Measurements from ENCODE around the gene SERPINB5.
"Not testable (repeated sequence)": the region's sequence is repeated elsewhere in the genome, so short reads cannot be mapped to it uniquely, and the experiment has no call there.

Gene SERPINB5

DNA sequence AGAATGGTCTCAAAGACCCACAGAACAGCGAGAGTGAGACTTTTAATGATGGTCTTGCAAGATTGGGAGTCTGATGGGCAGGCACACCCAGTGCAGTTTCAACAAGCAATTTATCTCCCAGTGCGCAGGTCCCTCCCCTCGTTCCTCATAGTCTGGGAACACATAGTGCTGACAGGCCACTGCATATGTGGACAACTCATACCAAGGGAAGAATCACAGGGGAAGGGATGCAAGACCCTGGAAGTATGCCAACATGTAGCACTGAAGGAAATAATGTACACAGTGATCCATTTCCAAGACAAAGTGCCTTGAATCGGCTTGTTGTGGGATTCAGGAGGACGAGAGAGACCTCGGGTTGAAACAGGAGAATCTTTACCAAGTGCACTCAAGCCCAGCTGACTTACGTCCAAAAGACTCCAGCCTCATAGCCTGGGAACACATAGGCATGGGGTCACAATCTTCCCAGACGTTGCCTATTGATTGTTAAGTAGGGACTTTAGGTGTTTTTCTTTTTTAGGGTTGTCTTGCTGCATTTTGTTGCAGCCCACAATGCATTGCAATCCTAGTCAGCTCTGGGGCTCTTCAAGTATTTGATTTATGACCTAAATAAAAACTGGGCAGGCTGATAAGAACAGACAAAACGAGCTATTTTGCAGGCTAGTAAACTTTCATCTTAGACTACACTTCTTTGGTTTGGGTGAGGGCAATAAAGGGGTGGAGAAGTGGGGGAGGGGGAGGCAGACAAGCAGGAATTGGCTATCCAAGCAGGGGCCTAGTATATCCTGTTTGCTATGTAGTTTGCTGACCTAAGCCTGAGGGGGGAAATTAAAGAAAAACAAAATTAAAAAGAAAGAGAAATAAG is 24.7 kb upstream of the SERPINB5 start:
- no peak for DNase-seq
- TF ChIP-seq POLR2A (IDR thresholded peaks at IDR 0.05; ENCODE audit: low read length): no peak
- no peak for TF ChIP-seq GATA1 (IDR thresholded peaks at IDR 0.05; ENCODE audit: low read depth, low read length)

DNA sequence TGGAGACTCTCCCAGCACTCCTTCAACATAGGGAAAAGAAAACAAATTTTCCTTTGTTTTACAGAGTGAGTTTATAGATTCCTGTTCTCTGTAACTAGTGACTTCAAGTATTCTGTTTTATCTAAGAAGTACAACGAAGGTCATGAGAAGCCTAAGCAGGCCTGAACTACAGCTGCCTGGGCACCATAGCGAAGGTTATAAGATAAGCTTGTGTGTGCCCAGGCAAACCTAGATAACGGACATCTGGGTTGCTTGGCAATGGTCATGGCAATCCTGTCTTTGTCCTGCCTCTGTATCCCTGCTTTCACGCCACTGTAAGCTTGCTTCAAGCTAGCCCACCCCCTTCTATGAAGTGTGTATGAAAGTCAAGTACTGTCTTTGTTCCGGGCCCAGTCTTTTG is 24.0 kb upstream of the SERPINB5 start:
- DNase-seq: not testable (repeated sequence)

DNA sequence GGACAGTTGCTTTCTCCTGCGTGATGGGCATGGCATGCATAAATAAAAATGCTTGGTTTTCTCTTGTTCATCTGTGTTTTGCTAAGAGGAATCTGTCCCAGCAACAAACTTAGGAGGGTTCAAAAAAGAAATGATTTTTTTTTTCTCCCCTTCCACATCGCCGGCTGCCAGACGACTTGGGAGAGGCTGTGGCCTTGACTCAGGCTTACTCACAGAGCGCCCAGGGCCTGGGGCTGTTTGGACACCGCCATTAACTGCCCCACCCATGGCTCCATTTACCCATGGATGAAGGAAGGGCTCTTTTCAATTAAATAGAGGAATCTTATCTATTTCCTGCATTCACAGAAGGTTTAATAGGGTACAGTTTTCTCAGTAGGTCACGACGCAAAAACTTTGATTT is 22.3 kb upstream of the SERPINB5 start:
- DNase-seq: no peak
- TF ChIP-seq GATA1 (IDR thresholded peaks at IDR 0.05; ENCODE audit: low read depth, low read length): no peak
- TF ChIP-seq POLR2A (IDR thresholded peaks at IDR 0.05; ENCODE audit: low read length): no peak

DNA sequence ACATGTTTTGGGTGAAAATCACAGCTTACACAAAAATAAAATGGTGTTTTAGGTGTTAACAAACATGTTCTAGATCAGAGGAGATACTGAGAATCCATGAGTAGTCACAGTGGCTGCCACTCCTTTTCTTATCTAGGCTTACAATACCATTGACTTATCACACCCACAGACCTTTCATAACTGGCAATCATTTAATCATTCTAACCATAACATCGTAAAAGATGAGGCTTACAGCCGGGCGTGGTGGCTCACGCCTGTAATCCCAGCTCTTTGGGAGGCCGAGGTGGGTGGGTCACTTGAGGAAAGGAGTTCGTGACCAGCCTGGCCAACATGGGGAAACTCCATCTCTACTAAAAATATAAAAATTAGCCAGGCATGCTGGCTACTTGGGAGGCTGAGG is 18.8 kb upstream of the SERPINB5 start:
- no peak for TF ChIP-seq GATA1 (IDR thresholded peaks at IDR 0.05; ENCODE audit: low read depth, low read length)
- no peak for TF ChIP-seq POLR2A (IDR thresholded peaks at IDR 0.05; ENCODE audit: low read length)
- DNase-seq: peak in 1 of 2 experiments; percentile 16

DNA sequence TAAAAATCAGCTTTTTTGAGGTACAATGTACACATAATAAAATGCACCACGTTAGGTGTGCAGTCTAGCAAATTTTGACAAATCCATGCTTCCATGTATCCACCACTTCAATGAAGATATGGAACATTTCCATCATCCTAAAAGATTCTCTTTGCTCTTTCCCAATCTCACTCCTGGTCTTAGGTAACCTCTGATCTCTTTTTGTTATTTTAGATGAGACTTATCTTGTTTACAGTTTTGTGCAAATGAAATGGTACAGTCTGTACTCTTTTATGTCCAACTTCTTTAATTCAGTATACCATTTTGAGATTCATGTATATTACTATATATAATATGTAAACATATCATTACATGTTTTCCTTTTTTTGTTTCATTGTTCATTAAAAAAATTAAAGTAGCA is 16.3 kb upstream of the SERPINB5 start:
- TF ChIP-seq GATA1 (IDR thresholded peaks at IDR 0.05; ENCODE audit: low read depth, low read length) (no peak), POLR2A (IDR thresholded peaks at IDR 0.05; ENCODE audit: low read length) (no peak)
- no peak for DNase-seq

DNA sequence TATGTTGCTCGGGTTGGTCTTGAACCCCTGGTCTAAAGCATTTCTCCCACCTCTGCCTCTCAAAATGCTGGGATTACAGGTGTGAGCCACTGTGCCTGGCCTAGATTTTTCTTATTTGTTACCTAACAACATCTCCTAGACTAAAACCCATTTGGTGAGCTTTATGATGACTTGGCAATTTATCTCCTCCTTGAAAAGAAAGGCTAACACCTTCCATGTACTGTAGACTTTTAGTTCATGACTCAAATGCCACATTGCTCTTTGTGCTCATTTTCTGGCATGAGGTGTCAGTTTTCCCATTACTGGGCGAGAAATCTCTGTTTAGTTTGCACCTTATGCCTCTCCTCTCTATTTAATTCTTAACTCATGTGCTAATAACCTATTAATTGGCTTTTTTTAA is 12.3 kb upstream of the SERPINB5 start:
- TF ChIP-seq GATA1 (IDR thresholded peaks at IDR 0.05; ENCODE audit: low read depth, low read length) (no peak), POLR2A (IDR thresholded peaks at IDR 0.05; ENCODE audit: low read length) (no peak)
- no peak for DNase-seq

DNA sequence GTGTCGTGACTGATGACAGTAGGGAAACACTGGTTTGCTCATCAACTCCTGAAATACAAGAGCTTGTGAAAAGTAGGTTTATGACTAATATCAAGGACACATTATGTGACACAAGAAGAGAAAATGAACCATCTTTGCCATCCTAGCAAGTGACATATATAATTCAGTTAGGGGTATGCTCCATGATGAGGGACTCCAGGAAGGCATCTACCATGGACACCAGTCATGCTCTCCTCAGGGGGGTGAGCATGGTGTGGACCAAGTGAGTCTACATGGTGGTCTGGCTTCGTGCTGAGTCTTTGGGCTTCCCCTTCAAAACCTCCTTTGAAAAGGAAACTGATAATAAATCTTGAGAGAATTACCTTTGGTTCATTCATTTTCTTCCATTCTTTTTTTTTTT is 11.7 kb upstream of the SERPINB5 start:
- TF ChIP-seq POLR2A (IDR thresholded peaks at IDR 0.05; ENCODE audit: low read length) (no peak), GATA1 (IDR thresholded peaks at IDR 0.05; ENCODE audit: low read depth, low read length) (no peak)

DNA sequence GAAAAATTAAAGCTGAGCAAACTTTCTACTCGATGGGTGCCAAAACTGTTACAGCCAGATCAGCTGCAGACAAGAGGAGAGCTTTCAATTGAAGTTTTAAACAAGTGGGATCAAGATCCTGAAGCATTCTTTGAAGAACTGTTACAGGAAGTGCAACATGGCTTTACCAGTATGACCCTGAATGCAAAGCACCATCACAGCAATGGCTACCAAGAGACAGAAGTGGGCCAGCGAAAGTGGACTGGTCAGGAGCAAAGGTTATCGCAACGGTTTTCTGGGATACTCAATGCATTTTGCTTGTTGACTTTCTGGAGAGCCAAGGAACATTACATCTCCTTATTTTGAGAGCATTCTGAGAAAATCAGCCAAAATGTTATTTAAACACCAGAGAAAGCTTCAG is 9.1 kb upstream of the SERPINB5 start:
- no peak for DNase-seq

More for the DNA sequence above, 11.7 kb upstream of the SERPINB5 start:
- no peak for DNase-seq

DNA sequence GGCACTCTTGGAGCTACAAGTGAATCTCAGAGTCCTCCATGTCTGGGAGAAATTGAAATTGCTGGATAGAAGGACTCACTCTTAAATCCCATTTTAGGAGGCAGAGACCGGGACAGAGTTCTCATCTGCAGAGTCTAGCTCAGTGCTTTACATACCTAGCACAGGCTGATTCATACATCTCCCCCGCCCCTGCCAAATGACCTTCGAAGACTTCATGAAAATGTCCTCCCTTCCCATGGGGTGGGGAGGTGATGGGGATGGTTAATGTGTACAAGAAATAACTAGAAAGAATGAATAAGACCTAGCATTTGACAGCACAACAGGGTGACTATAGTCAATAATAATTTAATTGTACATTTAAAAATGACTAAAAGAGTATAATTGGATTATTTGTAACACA is 8.2 kb upstream of the SERPINB5 start:
- no peak for TF ChIP-seq GATA1 (IDR thresholded peaks at IDR 0.05; ENCODE audit: low read depth, low read length)
- TF ChIP-seq POLR2A (IDR thresholded peaks at IDR 0.05; ENCODE audit: low read length): no peak
- no peak for DNase-seq

More for the DNA sequence above, 9.1 kb upstream of the SERPINB5 start:
- TF ChIP-seq GATA1 (IDR thresholded peaks at IDR 0.05; ENCODE audit: low read depth, low read length) (no peak), POLR2A (IDR thresholded peaks at IDR 0.05; ENCODE audit: low read length) (no peak)

DNA sequence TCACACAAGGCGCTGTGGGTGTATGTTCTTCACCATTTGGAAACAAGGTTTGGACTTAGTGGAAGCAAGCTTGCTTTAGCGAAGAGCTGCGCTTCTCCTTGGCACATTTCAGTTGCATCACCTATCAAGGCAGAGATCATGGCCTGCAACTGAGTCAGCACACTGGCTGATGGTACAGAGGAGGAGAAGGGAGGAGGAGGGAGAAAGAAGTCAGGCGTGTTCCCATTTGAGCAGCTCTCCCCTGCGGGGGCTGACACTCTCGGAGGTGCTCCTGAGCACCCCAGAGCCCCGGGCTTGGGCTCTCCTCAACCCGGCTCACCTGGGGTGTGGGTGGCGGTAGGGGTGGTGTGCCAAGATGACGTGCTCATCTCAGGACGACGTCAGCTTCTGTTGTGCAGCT is 6.0 kb upstream of the SERPINB5 start:
- no peak for DNase-seq
- TF ChIP-seq POLR2A (IDR thresholded peaks at IDR 0.05; ENCODE audit: low read length): no peak
- TF ChIP-seq GATA1 (IDR thresholded peaks at IDR 0.05; ENCODE audit: low read depth, low read length): no peak

DNA sequence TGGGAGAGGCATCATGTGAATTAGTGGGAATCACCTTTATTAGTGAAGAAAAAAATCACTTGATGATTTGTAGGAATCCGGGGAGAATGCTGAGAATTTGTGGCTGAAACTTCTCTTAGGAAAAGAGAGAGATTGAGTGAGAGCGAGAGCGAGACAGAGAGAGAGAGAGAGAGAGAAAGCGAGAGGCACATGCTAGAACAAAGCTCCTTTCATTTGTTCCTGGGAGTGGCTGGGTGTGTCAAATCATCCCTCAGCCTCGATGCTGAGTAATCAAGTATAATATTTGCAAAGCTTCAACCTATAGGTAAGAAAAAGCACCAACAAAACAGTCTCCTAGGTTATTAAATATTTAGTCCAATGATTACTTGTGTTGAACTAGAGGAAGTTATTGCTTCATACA is 4.4 kb upstream of the SERPINB5 start:
- DNase-seq: no peak
- TF ChIP-seq GATA1 (IDR thresholded peaks at IDR 0.05; ENCODE audit: low read depth, low read length) (no peak), POLR2A (IDR thresholded peaks at IDR 0.05; ENCODE audit: low read length) (no peak)

DNA sequence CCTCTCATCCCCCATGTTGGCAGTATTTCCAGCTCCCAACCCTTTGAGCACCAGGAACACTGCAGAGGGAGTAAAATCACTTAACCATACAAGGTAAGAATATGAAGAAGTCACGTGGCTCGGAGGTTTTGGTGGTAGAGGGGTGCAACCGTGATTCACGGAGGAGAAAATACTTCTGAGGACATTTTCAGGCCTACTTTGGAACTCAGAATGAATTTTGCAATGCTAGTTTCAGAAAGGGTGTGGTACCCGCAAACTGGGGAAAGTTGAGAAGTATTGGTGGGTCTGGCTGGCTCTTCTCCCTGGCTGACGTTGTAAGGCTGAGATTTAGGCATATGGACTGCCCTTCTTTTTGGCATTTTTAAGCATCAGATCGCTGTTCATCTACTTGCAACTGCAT is 442 bp downstream of the SERPINB5 start:
- DNase-seq: no peak
- TF ChIP-seq POLR2A (IDR thresholded peaks at IDR 0.05; ENCODE audit: low read length) (no peak), GATA1 (IDR thresholded peaks at IDR 0.05; ENCODE audit: low read depth, low read length) (no peak)

DNA sequence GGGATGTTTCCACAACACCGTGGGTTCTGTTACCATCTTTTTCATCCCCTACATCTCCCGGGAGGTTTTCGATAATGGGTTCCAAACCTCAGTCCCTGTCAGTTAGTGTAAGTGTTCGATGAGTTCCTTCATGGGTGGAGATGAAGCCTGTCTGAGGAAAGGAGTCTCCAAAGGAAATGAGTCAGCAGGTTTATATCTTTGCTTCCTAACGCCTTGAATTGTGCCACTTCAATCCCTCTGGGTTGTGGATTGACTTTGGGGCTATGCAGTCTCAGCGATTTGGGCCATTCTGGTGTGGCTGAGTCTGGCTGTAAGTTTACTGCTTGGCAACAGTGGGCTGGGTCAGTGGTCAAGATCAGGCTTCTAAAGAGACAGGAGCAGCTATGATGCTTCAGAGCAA is 1.2 kb downstream of the SERPINB5 start:
- TF ChIP-seq GATA1 (IDR thresholded peaks at IDR 0.05; ENCODE audit: low read depth, low read length) (no peak), POLR2A (IDR thresholded peaks at IDR 0.05; ENCODE audit: low read length) (no peak)
- no peak for DNase-seq

DNA sequence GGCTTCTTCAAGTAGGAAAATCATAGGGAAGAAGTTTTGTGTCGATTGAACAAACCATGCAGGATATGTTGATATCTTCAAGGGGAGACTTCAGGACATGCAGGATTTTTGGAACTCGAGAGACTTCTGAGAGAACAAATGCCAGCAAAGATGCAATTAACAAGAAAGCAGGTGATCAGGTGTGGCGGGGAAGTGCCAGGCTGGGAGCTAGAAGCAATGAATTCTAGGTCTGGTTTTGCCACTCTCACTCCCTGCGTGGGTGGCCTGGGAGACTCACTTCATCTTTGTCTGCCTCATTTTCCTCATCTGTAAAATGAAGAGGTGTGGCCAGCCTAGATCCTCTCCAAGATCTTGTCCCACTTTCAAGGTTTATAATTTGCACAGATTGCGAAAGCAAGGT is 3.1 kb downstream of the SERPINB5 start:
- no peak for DNase-seq
- no peak for TF ChIP-seq POLR2A (IDR thresholded peaks at IDR 0.05; ENCODE audit: low read length)
- TF ChIP-seq GATA1 (IDR thresholded peaks at IDR 0.05; ENCODE audit: low read depth, low read length): no peak

DNA sequence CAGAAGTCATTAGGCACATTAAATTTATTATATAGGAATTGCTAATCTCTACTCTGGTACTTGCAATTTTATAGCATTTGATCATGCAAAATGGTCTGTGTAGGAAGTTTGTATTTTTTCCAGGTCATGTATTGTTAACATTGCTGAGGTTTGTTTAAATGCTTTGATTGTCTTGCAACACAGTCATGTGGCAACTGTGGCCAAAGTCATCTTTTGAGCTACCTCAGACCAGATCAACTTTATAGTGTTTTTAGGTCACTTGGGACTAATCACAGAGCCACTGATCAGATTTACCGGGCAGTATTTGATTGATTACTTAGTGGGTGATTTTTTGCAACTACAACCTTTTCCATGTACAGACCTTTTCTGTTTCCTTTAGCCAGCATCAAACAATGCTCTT is 3.7 kb downstream of the SERPINB5 start:
- no peak for TF ChIP-seq POLR2A (IDR thresholded peaks at IDR 0.05; ENCODE audit: low read length)
- TF ChIP-seq GATA1 (IDR thresholded peaks at IDR 0.05; ENCODE audit: low read depth, low read length): no peak
- no peak for DNase-seq

Data from erythroblast (primary cell).